Activated CD4-positive, CD25-positive, alpha-beta regulatory T cell treated with anti-CD3 and anti-CD28 coated beads, Interleukin-2, amount 50 U/mL, for 72 hours (primary cell): ENCODE measurements around the gene MAGEA9.
"Not testable (repeated sequence)": the region's sequence is repeated elsewhere in the genome, so short reads cannot be mapped to it uniquely, and the experiment has no call there.

Experiments used
- DNase-seq: peaks from one replicate; pipeline ENCODE4 v3.0.0; 2021

Gene MAGEA9, protein sequence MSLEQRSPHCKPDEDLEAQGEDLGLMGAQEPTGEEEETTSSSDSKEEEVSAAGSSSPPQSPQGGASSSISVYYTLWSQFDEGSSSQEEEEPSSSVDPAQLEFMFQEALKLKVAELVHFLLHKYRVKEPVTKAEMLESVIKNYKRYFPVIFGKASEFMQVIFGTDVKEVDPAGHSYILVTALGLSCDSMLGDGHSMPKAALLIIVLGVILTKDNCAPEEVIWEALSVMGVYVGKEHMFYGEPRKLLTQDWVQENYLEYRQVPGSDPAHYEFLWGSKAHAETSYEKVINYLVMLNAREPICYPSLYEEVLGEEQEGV

DNA sequence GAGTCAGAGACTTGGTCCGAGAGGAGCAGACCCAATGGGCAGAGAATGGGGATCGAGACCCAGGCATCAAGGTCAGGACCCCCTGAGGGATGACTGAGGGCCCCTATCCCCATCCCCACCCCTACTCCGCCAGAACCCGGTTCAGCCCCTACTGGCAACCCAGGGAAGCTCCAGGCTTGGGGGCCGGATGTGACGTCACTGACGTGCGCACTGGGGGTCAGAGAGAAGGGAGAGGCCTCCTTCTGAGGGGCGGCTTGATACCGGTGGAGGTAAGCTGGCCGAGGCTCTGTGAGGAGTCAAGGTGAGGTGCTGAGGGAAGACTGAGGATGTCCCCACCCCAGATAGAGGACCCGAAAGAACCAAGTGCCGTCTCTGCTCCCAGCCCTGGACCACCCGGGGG is at the start of gene MAGEA9:
Gene MAGEA9, plus strand, starts transcription at position 204 of the 400 bp plus-strand sequence. CDS start 4,281 bp downstream, outside the sequence.
- DNase-seq = not testable (repeated sequence)

- not testable (repeated sequence) for DNase-seq
Observed at GRCh38 chrX:149742269-149742668, 39.5 kb upstream of the MAGEA9 start.

GRCh38 chrX:149746390-149747007 is 35.2 kb upstream of the MAGEA9 start:
- DNase-seq = not testable (repeated sequence)

DNA sequence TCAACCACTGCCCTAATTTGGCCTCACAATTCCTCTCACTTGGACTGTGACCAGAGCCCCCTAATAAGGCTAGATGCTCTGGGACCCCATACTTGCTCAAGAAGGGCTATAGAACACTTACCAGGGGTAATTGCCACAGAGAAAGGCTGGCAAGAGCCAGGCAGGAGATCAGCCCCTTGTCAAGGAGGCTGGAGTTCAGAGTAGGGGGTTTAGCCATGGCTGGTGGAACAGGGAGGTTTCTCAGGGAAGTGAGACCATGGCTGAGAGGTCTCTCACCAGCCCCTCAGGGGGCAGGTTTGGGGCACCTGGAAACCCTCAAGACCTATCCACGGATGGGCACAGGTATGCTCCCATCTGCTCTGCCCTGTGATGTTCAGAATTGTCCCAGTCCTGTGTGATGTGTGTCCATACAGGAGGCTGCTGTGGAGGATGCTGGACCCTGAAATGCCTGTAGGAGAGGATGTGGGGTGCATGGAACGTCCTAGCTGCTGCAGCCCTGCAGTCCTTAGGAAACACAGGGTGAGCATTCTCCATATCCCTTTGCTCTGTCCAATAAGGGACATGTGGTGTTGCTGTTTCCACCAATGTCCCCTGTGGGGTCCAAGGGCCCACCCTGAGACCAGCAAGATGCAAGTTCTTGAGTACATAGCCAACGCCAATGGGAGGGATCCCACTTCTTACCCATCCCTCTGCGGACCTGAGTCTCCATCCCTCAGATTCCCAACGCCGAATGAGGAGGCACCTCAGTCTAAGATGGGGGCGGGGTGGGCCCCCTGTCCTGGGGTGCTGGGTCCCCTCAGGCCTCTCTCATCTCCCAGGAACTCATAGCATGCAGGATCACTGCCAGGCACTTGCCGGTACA is 24.3 kb upstream of the MAGEA9 start:
- DNase-seq = no peak

- no peak for DNase-seq
Observed at GRCh38 chrX:149758068-149758714, 23.5 kb upstream of the MAGEA9 start.

DNA sequence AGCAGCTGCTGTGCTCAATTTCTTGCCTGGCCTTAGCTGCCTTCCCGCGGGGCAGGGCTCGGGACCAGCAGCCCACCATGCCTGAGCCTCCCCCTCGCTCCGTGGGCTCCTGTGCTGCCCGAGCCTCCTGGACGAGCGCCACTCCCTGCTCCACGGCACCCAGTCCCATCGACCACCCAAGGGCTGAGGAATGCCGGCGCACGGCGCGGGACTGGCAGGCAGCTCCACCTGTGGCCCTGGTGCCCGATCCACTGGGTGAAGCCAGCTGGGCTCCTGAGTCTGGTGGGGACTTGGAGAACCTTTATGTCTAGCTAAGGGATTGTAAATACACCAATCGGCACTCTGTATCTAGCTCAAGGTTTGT is 23.0 kb upstream of the MAGEA9 start:
- DNase-seq = not testable (repeated sequence)

DNA sequence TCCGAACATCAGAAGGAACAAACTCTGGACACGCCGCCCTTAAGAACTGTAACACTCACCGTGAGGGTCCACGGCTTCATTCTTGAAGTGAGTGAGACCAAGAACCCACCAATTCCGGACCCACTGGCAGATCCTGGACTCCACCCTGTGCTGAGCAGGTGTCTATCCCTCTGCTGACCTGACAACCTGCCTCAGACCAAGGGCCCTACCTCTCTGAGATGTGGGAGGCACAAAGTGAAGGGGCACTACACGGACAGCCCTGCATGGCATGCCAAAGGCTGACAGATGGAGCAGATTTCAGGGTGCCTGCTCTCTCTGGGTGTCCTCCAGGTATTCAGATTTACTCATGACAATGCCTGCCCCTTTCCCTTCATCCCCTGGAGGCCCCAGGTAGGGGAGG is 21.9 kb upstream of the MAGEA9 start:
- no peak for DNase-seq

DNA sequence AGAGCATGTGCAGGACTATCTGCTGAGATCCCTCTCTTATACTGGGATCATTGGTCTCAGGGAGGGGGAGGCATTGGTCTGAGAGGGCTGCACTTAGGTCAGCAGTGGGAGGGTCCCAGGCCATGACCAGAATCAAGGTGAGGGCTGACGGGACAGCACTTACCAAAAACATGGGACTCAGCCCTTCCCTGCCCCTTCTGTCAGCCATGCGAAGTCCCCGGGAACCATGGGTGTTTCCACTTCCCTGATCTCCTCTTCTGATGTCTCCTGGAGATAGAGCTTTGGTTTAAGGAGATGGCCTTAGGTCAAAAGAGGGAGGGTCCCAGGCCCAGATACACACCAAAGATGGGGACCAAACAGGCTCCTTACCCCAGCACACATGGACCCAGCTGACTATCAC is 20.8 kb upstream of the MAGEA9 start:
- no peak for DNase-seq

DNA sequence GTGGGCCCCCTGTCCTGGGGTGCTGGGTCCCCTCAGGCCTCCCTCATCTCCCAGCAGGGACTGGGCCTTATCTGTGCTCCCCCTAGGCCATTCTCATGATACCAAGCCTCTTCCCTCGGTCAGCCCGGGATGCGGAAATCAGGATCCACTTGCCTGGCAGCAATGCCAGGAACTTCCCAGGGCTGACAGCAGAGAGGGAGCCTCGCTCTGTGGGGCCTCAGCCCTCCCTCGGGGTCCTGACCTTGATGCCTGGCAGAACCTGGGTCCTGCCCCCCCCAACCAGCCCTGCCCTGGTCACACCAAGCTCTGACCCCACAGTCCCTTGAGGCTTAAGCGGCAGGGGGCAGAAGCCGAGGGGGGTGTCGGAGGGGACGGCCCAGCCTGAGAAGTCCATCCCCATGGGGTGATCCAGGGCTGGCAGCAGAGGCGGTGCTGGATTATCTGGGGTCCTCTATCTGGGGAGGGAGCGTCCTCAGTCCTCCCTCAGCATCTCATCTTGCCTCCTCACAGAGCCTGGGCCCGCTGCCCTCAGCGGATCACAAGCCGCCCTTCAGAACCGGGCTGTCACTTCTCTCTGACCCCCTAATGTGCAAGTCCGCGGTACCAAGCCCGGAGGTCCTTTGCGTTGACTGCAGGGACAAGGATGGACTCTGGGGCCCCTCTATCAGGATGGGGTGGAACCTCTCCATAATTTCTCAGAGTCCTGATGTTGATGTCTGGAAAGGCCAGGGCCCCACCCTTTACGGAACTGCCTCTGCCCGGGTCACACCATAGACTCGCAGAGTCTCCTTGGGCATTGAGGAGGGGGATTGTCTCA is 19.7 kb upstream of the MAGEA9 start:
- not testable (repeated sequence) for DNase-seq

- no peak for DNase-seq
Observed at GRCh38 chrX:149762696-149763614, 18.8 kb upstream of the MAGEA9 start.

GRCh38 chrX:149770344-149770743 is 11.4 kb upstream of the MAGEA9 start:
- DNase-seq = not testable (repeated sequence)

GRCh38 chrX:149773026-149773425 is 8.7 kb upstream of the MAGEA9 start:
- not testable (repeated sequence) for DNase-seq

DNA sequence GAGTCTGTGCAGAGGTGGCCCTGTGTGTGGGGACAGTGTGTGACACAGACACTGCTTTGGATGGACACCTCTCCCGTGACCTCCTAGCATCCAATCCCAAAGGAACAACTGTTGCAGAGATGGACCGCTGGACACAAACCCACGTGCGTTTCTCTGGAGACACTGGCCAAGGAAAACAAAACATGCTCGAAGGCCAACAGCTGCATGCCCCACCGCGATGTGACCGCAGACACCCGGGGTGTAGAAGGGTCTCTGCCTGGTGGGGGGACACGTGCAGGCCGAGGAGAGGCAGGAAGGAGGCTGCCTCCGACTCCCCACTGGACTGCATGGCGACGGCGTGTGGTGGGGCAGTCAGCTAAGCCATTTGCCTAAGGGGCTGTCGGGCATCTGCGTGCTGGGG is 8.0 kb upstream of the MAGEA9 start, which contains the start of gene HSFX1:
Gene HSFX1, plus strand, starts transcription at position 301 of the 400 bp plus-strand sequence. CDS start 614 bp downstream, outside the sequence.
- DNase-seq = not testable (repeated sequence)

- DNase-seq = not testable (repeated sequence)
Observed at GRCh38 chrX:149777999-149778398, 3.7 kb upstream of the MAGEA9 start.

DNA sequence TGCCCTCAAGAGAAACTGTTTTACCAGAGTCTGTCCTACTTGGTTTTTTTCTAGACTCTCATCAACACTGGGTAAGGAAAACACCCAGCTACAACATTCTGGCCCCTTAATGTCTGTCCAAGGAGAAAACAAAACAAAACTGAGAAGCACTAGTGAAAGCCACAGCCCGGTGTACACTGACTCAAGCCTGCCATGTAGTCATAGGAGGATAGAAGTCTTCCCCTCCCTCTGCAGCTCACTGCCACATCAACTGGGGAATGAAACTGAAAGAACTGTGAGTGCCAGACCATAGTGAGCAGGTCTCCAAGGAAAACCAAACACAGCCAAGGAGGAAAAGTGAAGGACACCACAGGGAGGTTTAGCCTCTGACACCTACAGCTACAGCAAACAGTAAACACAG is 13.8 kb downstream of the MAGEA9 start:
- not testable (repeated sequence) for DNase-seq

DNA sequence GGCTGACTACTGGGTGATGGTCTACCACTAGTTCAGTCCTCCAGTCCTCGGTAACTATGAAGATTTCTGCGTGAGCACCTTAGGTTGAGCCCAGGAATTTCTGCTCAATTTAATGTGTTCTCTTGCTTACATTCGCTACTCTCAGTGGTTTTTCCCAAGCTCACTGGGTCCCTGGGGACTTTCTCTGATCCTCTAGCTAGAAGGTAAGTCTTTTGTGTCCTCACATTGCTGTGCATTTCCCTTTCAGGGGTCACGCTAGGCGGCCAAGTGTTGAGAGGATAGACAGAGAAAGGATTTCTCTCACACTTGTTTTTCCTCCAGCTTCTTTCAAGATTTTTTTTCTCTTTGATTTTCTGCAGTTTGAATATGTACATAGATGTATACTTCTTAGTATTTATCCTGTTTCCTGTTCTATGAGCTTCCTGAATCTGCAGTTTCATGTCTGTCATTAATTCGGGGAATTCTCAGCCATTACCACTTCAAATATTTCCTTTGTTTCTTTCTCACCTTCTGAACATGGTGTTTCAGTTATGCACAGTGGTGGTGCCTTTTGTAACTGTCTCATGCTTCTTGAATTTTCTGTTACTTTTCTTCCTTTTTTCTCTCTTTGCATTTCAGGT is 17.5 kb downstream of the MAGEA9 start:
- DNase-seq = no peak

DNA sequence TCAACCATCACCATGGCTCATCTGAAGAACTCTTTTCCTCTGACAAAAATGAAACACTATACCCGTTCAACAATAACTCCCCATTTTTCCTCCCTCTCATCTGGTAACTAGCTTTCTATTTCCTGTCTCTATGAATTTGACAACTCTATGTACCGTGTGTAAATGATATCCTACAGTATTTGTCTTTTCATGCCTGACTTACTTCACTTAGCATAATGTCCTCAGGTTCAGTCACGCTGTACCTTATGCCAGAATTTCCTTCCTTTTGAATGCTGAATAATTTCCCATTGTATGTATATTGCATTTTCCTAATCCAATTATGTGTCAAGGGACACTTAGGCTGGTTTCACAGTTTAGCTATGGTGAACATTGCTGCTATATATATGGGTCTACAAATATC is 18.2 kb downstream of the MAGEA9 start:
- no peak for DNase-seq

- DNase-seq = no peak
Observed at GRCh38 chrX:149803458-149804062, 21.8 kb downstream of the MAGEA9 start.

DNA sequence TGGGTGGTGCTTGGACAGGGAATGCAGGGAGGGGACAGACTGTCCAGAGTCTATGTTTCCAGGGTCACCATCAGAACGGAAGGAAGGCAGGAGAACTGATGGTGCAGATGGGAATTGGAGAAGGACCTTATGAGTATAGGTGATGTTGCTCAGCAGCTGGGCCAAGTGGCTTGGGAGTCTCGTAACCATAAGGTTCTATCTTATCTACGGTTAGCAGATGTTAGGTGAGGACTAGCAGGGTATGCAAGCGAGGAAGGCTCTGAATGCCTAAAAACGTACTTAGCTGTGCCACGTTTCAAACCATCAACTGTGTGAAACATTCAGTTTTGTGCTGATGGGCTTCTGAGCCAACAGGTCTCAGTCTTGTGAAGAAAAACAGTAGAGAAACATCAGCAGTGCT is 22.4 kb downstream of the MAGEA9 start:
- no peak for DNase-seq
